HEK293 (cell line): Measurements from ENCODE around the gene ANTKMT.
A peak's percentile ranks its signal among the peaks of the same experiment; 100 is the strongest.

Source experiments
- GLI4 ChIP-seq: fragments of 450-650 bp; formaldehyde crosslinking; IDR thresholded peaks from 2 replicates; pipeline ENCODE4 v1.5.1; 2016; ENCODE audit warnings: missing biosample characterization, missing genetic modification characterization
- GLIS2 ChIP-seq: fragments of 450-650 bp; formaldehyde crosslinking; IDR thresholded peaks from 2 replicates; pipeline ENCODE4 v1.5.1; 2016; ENCODE audit warnings: missing biosample characterization, missing genetic modification characterization
- IKZF3 ChIP-seq: fragments of 450-650 bp; IDR thresholded peaks from 2 replicates; pipeline ENCODE4 v1.5.0; 2018; ENCODE audit warnings: missing biosample characterization, mild to moderate bottlenecking, missing genetic modification characterization, moderate library complexity
- SCRT1 ChIP-seq: fragments of 450-650 bp; formaldehyde crosslinking; IDR thresholded peaks from 2 replicates; pipeline ENCODE4 v1.5.1; 2016; ENCODE audit warnings: missing biosample characterization, missing genetic modification characterization, borderline replicate concordance
- SP7 ChIP-seq: fragments of 450-650 bp; formaldehyde crosslinking; IDR thresholded peaks from 2 replicates; pipeline ENCODE4 v1.5.1; 2016; ENCODE audit warnings: missing biosample characterization, missing genetic modification characterization
- YY1 ChIP-seq: fragments of 450-650 bp; formaldehyde crosslinking; IDR thresholded peaks from 2 replicates; pipeline ENCODE4 v1.5.1; 2018; ENCODE audit warnings: missing biosample characterization, missing genetic modification characterization
- ZBTB17 ChIP-seq: fragments of 450-650 bp; formaldehyde crosslinking; IDR thresholded peaks from 2 replicates; pipeline ENCODE4 v1.5.1; 2016; ENCODE audit warnings: missing biosample characterization, missing genetic modification characterization
- ZBTB7A ChIP-seq: fragments of 450-650 bp; formaldehyde crosslinking; IDR thresholded peaks from 2 replicates; pipeline ENCODE4 v1.5.1; 2016; ENCODE audit warnings: low read depth, missing biosample characterization, missing genetic modification characterization
- ZIC2 ChIP-seq: fragments of 450-650 bp; formaldehyde crosslinking; IDR thresholded peaks from 2 replicates; pipeline ENCODE4 v1.5.1; 2016; ENCODE audit warnings: missing biosample characterization, missing genetic modification characterization
- ZNF707 ChIP-seq: fragments of 450-650 bp; formaldehyde crosslinking; IDR thresholded peaks from 2 replicates; pipeline ENCODE4 v1.5.1; 2016; ENCODE audit warnings: missing biosample characterization, missing genetic modification characterization
- ZNF768 ChIP-seq: fragments of 450-650 bp; formaldehyde crosslinking; IDR thresholded peaks from 2 replicates; pipeline ENCODE4 v1.5.1; 2018; ENCODE audit warnings: missing biosample characterization, mild to moderate bottlenecking, missing genetic modification characterization
- ZNF843 ChIP-seq: fragments of 450-650 bp; formaldehyde crosslinking; IDR thresholded peaks from 2 replicates; pipeline ENCODE4 v1.5.1; 2016; ENCODE audit warnings: missing biosample characterization, missing genetic modification characterization
- TF ChIP-seq, protein P1 (sequence below): fragments of 450-650 bp; formaldehyde crosslinking; IDR thresholded peaks from 2 replicates; pipeline ENCODE4 v1.5.1; 2016; ENCODE audit warnings: missing biosample characterization, missing genetic modification characterization
- TF ChIP-seq, protein P2 (sequence below): fragments of 450-650 bp; formaldehyde crosslinking; IDR thresholded peaks from 2 replicates; pipeline ENCODE4 v1.5.1; 2016; ENCODE audit warnings: missing biosample characterization, missing genetic modification characterization
- TF ChIP-seq, protein P3 (sequence below): fragments of 450-650 bp; formaldehyde crosslinking; IDR thresholded peaks from 2 replicates; pipeline ENCODE4 v1.5.1; 2016; ENCODE audit warnings: missing biosample characterization, missing genetic modification characterization
- TF ChIP-seq, protein P4 (sequence below): fragments of 450-650 bp; formaldehyde crosslinking; IDR thresholded peaks from 2 replicates; pipeline ENCODE4 v1.5.1; 2016; ENCODE audit warnings: missing biosample characterization, missing genetic modification characterization, low read depth
- TF ChIP-seq, protein P5 (sequence below): fragments of 450-650 bp; formaldehyde crosslinking; IDR thresholded peaks from 2 replicates; pipeline ENCODE4 v1.5.1; 2016; ENCODE audit warnings: missing biosample characterization, missing genetic modification characterization
- TF ChIP-seq, protein P6 (sequence below): fragments of 450-650 bp; formaldehyde crosslinking; IDR thresholded peaks from 2 replicates; pipeline ENCODE4 v1.5.1; 2016; ENCODE audit warnings: missing biosample characterization, missing genetic modification characterization, borderline replicate concordance
- TF ChIP-seq, protein P7 (sequence below): fragments of 450-650 bp; formaldehyde crosslinking; IDR thresholded peaks from 2 replicates; pipeline ENCODE4 v1.5.0; 2017; ENCODE audit warnings: missing biosample characterization, missing genetic modification characterization, borderline replicate concordance

The ANTKMT gene

DNA sequence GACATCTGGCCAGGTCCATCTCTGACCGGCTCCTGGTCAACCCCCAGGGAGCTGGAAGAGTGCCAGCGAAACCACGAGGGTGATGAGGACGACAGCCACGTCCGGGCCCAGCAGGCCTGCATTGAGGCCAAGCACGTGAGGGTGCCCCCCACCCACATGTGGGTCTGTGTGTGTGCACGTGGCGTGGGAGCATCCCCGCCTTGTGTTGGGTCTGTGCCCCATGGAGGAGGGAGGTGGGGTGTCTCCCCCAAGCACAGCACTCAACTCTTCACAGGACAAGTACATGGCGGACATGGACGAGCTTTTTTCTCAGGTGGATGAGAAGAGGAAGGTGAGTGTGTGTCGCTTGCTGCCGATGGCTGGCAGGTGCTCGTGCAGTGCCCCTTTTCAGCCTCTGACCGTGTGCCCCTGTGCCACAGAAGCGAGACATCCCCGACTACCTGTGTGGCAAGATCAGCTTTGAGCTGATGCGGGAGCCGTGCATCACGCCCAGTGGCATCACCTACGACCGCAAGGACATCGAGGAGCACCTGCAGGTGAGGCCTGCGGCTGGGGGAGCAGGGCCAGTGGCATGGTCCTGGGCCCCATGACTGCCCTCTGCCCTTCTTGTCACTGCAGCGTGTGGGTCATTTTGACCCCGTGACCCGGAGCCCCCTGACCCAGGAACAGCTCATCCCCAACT lies 39.1 kb upstream of the ANTKMT start (continued):
- TF ChIP-seq, protein P1, sequence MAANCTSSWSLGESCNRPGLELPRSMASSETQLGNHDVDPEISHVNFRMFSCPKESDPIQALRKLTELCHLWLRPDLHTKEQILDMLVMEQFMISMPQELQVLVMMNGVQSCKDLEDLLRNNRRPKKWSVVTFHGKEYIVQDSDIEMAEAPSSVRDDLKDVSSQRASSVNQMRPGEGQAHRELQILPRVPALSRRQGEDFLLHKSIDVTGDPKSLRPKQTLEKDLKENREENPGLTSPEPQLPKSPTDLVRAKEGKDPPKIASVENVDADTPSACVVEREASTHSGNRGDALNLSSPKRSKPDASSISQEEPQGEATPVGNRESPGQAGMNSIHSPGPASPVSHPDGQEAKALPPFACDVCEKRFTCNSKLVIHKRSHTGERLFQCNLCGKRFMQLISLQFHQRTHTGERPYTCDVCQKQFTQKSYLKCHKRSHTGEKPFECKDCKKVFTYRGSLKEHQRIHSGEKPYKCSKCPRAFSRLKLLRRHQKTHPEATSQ (tag by site-specific recombination), result no peak
- TF ChIP-seq, protein P2, sequence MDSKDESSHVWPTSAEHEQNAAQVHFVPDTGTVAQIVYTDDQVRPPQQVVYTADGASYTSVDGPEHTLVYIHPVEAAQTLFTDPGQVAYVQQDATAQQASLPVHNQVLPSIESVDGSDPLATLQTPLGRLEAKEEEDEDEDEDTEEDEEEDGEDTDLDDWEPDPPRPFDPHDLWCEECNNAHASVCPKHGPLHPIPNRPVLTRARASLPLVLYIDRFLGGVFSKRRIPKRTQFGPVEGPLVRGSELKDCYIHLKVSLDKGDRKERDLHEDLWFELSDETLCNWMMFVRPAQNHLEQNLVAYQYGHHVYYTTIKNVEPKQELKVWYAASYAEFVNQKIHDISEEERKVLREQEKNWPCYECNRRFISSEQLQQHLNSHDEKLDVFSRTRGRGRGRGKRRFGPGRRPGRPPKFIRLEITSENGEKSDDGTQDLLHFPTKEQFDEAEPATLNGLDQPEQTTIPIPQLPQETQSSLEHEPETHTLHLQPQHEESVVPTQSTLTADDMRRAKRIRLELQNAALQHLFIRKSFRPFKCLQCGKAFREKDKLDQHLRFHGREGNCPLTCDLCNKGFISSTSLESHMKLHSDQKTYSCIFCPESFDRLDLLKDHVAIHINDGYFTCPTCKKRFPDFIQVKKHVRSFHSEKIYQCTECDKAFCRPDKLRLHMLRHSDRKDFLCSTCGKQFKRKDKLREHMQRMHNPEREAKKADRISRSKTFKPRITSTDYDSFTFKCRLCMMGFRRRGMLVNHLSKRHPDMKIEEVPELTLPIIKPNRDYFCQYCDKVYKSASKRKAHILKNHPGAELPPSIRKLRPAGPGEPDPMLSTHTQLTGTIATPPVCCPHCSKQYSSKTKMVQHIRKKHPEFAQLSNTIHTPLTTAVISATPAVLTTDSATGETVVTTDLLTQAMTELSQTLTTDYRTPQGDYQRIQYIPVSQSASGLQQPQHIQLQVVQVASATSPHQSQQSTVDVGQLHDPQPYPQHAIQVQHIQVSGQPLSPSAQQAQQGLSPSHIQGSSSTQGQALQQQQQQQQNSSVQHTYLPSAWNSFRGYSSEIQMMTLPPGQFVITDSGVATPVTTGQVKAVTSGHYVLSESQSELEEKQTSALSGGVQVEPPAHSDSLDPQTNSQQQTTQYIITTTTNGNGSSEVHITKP, result peak; percentile 78
- TF ChIP-seq GLI4 (no peak), SP7 (tag by site-specific recombination) (peak; percentile 8; the same call in 1 of the 2 replicates), ZBTB17 (tag by site-specific recombination) (peak; percentile 51; the same call in 1 of the 2 replicates), ZNF843 (tag by site-specific recombination) (no peak; the same call in 1 of the 2 replicates), ZNF768 (tag by site-specific recombination) (no peak), IKZF3 (no peak), SCRT1 (0 out of 2 replicates have a peak, but pooled peaks have one; percentile 15), YY1 (tag by site-specific recombination) (peak; percentile 19; the same call in 1 of the 2 replicates), ZBTB7A (tag by site-specific recombination) (peak; percentile 79), ZIC2 (tag by site-specific recombination) (peak; percentile 88), GLIS2 (peak; percentile 96), ZNF707 (tag by site-specific recombination) (no peak)
- TF ChIP-seq, protein P3, sequence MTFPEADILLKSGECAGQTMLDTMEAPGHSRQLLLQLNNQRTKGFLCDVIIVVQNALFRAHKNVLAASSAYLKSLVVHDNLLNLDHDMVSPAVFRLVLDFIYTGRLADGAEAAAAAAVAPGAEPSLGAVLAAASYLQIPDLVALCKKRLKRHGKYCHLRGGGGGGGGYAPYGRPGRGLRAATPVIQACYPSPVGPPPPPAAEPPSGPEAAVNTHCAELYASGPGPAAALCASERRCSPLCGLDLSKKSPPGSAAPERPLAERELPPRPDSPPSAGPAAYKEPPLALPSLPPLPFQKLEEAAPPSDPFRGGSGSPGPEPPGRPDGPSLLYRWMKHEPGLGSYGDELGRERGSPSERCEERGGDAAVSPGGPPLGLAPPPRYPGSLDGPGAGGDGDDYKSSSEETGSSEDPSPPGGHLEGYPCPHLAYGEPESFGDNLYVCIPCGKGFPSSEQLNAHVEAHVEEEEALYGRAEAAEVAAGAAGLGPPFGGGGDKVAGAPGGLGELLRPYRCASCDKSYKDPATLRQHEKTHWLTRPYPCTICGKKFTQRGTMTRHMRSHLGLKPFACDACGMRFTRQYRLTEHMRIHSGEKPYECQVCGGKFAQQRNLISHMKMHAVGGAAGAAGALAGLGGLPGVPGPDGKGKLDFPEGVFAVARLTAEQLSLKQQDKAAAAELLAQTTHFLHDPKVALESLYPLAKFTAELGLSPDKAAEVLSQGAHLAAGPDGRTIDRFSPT (tag by site-specific recombination), result peak; percentile 93
- TF ChIP-seq, protein P4, sequence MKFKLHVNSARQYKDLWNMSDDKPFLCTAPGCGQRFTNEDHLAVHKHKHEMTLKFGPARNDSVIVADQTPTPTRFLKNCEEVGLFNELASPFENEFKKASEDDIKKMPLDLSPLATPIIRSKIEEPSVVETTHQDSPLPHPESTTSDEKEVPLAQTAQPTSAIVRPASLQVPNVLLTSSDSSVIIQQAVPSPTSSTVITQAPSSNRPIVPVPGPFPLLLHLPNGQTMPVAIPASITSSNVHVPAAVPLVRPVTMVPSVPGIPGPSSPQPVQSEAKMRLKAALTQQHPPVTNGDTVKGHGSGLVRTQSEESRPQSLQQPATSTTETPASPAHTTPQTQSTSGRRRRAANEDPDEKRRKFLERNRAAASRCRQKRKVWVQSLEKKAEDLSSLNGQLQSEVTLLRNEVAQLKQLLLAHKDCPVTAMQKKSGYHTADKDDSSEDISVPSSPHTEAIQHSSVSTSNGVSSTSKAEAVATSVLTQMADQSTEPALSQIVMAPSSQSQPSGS (tag by site-specific recombination), result no peak
- TF ChIP-seq, protein P5, sequence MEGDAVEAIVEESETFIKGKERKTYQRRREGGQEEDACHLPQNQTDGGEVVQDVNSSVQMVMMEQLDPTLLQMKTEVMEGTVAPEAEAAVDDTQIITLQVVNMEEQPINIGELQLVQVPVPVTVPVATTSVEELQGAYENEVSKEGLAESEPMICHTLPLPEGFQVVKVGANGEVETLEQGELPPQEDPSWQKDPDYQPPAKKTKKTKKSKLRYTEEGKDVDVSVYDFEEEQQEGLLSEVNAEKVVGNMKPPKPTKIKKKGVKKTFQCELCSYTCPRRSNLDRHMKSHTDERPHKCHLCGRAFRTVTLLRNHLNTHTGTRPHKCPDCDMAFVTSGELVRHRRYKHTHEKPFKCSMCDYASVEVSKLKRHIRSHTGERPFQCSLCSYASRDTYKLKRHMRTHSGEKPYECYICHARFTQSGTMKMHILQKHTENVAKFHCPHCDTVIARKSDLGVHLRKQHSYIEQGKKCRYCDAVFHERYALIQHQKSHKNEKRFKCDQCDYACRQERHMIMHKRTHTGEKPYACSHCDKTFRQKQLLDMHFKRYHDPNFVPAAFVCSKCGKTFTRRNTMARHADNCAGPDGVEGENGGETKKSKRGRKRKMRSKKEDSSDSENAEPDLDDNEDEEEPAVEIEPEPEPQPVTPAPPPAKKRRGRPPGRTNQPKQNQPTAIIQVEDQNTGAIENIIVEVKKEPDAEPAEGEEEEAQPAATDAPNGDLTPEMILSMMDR, result no peak
- TF ChIP-seq, protein P6, sequence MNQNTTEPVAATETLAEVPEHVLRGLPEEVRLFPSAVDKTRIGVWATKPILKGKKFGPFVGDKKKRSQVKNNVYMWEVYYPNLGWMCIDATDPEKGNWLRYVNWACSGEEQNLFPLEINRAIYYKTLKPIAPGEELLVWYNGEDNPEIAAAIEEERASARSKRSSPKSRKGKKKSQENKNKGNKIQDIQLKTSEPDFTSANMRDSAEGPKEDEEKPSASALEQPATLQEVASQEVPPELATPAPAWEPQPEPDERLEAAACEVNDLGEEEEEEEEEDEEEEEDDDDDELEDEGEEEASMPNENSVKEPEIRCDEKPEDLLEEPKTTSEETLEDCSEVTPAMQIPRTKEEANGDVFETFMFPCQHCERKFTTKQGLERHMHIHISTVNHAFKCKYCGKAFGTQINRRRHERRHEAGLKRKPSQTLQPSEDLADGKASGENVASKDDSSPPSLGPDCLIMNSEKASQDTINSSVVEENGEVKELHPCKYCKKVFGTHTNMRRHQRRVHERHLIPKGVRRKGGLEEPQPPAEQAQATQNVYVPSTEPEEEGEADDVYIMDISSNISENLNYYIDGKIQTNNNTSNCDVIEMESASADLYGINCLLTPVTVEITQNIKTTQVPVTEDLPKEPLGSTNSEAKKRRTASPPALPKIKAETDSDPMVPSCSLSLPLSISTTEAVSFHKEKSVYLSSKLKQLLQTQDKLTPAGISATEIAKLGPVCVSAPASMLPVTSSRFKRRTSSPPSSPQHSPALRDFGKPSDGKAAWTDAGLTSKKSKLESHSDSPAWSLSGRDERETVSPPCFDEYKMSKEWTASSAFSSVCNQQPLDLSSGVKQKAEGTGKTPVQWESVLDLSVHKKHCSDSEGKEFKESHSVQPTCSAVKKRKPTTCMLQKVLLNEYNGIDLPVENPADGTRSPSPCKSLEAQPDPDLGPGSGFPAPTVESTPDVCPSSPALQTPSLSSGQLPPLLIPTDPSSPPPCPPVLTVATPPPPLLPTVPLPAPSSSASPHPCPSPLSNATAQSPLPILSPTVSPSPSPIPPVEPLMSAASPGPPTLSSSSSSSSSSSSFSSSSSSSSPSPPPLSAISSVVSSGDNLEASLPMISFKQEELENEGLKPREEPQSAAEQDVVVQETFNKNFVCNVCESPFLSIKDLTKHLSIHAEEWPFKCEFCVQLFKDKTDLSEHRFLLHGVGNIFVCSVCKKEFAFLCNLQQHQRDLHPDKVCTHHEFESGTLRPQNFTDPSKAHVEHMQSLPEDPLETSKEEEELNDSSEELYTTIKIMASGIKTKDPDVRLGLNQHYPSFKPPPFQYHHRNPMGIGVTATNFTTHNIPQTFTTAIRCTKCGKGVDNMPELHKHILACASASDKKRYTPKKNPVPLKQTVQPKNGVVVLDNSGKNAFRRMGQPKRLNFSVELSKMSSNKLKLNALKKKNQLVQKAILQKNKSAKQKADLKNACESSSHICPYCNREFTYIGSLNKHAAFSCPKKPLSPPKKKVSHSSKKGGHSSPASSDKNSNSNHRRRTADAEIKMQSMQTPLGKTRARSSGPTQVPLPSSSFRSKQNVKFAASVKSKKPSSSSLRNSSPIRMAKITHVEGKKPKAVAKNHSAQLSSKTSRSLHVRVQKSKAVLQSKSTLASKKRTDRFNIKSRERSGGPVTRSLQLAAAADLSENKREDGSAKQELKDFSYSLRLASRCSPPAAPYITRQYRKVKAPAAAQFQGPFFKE (tag by site-specific recombination), result no peak
- TF ChIP-seq, protein P7, sequence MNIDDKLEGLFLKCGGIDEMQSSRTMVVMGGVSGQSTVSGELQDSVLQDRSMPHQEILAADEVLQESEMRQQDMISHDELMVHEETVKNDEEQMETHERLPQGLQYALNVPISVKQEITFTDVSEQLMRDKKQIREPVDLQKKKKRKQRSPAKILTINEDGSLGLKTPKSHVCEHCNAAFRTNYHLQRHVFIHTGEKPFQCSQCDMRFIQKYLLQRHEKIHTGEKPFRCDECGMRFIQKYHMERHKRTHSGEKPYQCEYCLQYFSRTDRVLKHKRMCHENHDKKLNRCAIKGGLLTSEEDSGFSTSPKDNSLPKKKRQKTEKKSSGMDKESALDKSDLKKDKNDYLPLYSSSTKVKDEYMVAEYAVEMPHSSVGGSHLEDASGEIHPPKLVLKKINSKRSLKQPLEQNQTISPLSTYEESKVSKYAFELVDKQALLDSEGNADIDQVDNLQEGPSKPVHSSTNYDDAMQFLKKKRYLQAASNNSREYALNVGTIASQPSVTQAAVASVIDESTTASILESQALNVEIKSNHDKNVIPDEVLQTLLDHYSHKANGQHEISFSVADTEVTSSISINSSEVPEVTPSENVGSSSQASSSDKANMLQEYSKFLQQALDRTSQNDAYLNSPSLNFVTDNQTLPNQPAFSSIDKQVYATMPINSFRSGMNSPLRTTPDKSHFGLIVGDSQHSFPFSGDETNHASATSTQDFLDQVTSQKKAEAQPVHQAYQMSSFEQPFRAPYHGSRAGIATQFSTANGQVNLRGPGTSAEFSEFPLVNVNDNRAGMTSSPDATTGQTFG (tag by site-specific recombination), result no peak
